SU-DHL-6 (cell line): ENCODE results near the gene EMILIN2.

Source experiments
- EZH2phosphoT487 ChIP-seq: fragments of 200-600 bp; sonication (generic), shearing (Covaris generic); conservative IDR thresholded peaks from 2 replicates; pipeline ENCODE4 v1.6.1; 2018; ENCODE audit warnings: mild to moderate bottlenecking, antibody characterized with exemption, low read length, moderate library complexity, mixed read lengths
- TF ChIP-seq, protein P1 (sequence below): fragments of 200-600 bp; sonication (generic); IDR thresholded peaks from one replicate; pipeline ENCODE4 v1.5.1; 2017; ENCODE audit warnings: antibody characterized with exemption, mild to moderate bottlenecking, low read length, moderate library complexity; ENCODE audit not compliant: insufficient read depth, poor library complexity, severe bottlenecking

GRCh38 chr18:2954869-2955645 lies 108.3 kb downstream of the EMILIN2 start:
- TF ChIP-seq, protein P1, sequence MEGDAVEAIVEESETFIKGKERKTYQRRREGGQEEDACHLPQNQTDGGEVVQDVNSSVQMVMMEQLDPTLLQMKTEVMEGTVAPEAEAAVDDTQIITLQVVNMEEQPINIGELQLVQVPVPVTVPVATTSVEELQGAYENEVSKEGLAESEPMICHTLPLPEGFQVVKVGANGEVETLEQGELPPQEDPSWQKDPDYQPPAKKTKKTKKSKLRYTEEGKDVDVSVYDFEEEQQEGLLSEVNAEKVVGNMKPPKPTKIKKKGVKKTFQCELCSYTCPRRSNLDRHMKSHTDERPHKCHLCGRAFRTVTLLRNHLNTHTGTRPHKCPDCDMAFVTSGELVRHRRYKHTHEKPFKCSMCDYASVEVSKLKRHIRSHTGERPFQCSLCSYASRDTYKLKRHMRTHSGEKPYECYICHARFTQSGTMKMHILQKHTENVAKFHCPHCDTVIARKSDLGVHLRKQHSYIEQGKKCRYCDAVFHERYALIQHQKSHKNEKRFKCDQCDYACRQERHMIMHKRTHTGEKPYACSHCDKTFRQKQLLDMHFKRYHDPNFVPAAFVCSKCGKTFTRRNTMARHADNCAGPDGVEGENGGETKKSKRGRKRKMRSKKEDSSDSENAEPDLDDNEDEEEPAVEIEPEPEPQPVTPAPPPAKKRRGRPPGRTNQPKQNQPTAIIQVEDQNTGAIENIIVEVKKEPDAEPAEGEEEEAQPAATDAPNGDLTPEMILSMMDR: no peak
- no peak for TF ChIP-seq EZH2phosphoT487
